Common myeloid progenitor, CD34-positive (primary cell): ENCODE data around the gene C2CD3.
"Not testable (repeated sequence)": the region's sequence is repeated elsewhere in the genome, so short reads cannot be mapped to it uniquely, and the experiment has no call there.

ENCODE experiments used
- CTCF ChIA-PET: fragments of 350-600 bp; sonication (Branson Sonifier 250); formaldehyde crosslinking; loops from one replicate; lab custom pipeline; 2021; ENCODE audit warnings: antibody characterized with exemption; lab: Charles Lee
- POLR2A ChIA-PET: fragments of 350-600 bp; sonication (Branson Sonifier 250); formaldehyde crosslinking; loops from one replicate; lab custom pipeline; 2021; ENCODE audit warnings: antibody characterized with exemption; lab: Charles Lee
- DNase-seq, 3 donors: peaks; one replicate each; pipeline versions ENCODE4 v3.0.0 to v3.0.0-alpha.2; 2013
- H3K27ac ChIP-seq, 2 experiments: 1 replicate in 1 of 2; 2 replicates in 1 of 2; pipeline ENCODE4 v1.7.0; 2013; ENCODE audit warnings: inconsistent platforms in 2 of 2, low read length in 2 of 2, mild to moderate bottlenecking in 2 of 2, low read depth in 1 of 2, moderate library complexity in 1 of 2; ENCODE audit not compliant: severe bottlenecking in 2 of 2, insufficient read depth in 1 of 2, poor library complexity in 1 of 2
- H3K27me3 ChIP-seq, 5 experiments: replicated peaks in 2 of 5; 1 replicate in 3 of 5; 2 replicates in 2 of 5; pipeline versions ENCODE4 v1.6.1 to v1.7.0; 2013; ENCODE audit warnings: low read length in 4 of 5, mild to moderate bottlenecking in 2 of 5, moderate library complexity in 2 of 5, inconsistent platforms in 1 of 5; ENCODE audit not compliant: insufficient read depth in 5 of 5, control insufficient read depth in 4 of 5
- H3K36me3 ChIP-seq, 4 experiments: 1 replicate in 2 of 4; 2 replicates in 2 of 4; pipeline versions ENCODE4 v1.6.1 to v1.7.0; 2013; ENCODE audit warnings: low read length in 3 of 4, control low read depth in 1 of 4, mild to moderate bottlenecking in 1 of 4; ENCODE audit not compliant: control insufficient read depth in 4 of 4, insufficient read depth in 4 of 4
- H3K4me1 ChIP-seq, 4 experiments: 1 replicate in 3 of 4; 2 replicates in 1 of 4; pipeline versions ENCODE4 v1.6.1 to v1.7.1; 2013; ENCODE audit warnings: low read length in 3 of 4, mild to moderate bottlenecking in 3 of 4, control low read depth in 1 of 4, inconsistent platforms in 1 of 4, moderate library complexity in 1 of 4; ENCODE audit not compliant: control insufficient read depth in 4 of 4, insufficient read depth in 4 of 4; ENCODE audit errors: control extremely low read depth in 1 of 4
- H3K4me3 ChIP-seq, 7 experiments: 1 replicate in 4 of 7; 2 replicates in 3 of 7; pipeline versions ENCODE4 v1.5.1 to v1.7.0; 2013; ENCODE audit warnings: mild to moderate bottlenecking in 7 of 7, low read length in 6 of 7, moderate library complexity in 6 of 7, inconsistent platforms in 2 of 7, low read depth in 2 of 7, control low read depth in 1 of 7; ENCODE audit not compliant: insufficient read depth in 4 of 7, control insufficient read depth in 1 of 7; ENCODE audit errors: extremely low read depth in 1 of 7
- H3K9me3 ChIP-seq, 5 experiments: 1 replicate in 4 of 5; 2 replicates in 1 of 5; pipeline versions ENCODE4 v1.6.1 to v1.7.1; 2013; ENCODE audit warnings: low read length in 4 of 5, mild to moderate bottlenecking in 2 of 5, inconsistent platforms in 1 of 5, low read depth in 1 of 5, moderate library complexity in 1 of 5; ENCODE audit not compliant: control insufficient read depth in 4 of 5, insufficient read depth in 2 of 5; ENCODE audit errors: control extremely low read depth in 1 of 5
- WGBS: methylation state at CpG from one replicate; pipeline ENCODE4 v1.1.5; 2013; ENCODE audit not compliant: insufficient coverage; 5-methylcytosine and 5-hydroxymethylcytosine counted together

Gene C2CD3

DNA sequence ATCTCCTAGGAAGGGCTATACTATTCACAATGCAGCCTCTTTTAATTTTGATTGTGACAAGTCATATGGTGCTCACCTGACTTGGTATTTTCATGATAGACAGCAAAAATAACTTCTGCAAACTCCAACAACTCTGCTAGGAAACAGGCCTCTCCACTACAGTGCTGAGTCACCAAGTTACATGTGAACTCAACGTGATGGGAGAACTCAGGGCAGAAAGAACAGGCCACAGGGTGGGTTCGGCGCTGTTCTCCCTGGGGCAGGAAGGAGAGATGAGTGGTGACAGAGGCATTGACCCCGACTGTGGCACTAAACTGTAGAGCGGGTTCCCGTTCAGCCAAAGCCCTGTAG is 85.3 kb downstream of the C2CD3 start:
- H3K4me1 ChIP-seq = peaks cover 4 to 20% (median 9%) of the 10 kb centered on the region in 4 experiments
- no peaks in the 10 kb centered on the region for H3K27me3 ChIP-seq
- no peak overlapping the region for H3K4me3 ChIP-seq
- WGBS = 0% methylated on average over 3 of the region's 6 CpGs
- H3K9me3 ChIP-seq = no peaks in the 10 kb centered on the region
- peak; percentile 45 to 88 (median 83) for DNase-seq
- ChIA-PET POLR2A (no interaction called here), CTCF (interaction anchor here (1.5 kb wide), 1 partner anchor 122 kb away, joined by 4 read pairs; no protein-coding TSS in a partner anchor)
- peak overlapping the region in 1 of 2 experiments; percentile 45 for H3K27ac ChIP-seq
- H3K36me3 ChIP-seq = peaks cover 15 to 26% (median 21%) of the 10 kb centered on the region in 4 experiments

DNA sequence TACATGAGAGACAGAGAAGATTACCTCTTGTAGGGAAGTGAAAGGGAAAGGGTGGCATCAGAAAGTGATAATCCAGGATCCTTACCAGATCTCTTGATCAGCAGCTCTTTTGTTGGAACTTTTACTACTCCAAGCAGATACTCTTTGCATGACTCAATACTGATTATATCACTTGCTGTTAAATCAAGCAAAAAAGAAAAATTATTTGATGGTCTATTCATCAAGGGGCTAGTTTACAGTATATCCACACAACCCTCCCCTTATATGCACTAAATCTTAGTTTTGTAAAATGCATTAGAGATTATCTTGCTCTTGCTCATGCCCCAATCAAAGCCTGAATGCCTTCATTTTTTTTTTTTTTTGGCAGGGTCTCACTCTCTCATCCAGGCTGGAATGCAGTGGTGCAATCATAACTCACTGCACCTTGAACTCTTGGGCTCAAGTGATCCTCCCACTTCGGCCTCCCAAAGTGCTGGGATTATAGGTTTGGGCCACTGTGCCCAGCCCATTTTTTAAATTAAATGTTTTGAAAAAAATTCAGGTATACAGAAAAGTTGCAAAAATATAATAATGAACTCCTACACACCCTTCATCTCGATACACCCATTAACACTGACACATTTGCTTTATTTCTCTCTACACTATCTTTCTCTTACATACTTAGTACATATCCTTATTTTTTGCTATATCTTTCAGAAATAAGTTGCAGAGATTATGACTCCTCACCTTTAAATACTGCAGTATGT is 85.8 kb downstream of the C2CD3 start:
- Histone ChIP-seq H3K9me3 (no peaks in the 10 kb centered on the region), H3K4me1 (peaks cover 4 to 20% (median 9%) of the 10 kb centered on the region in 4 experiments), H3K27ac (no peak overlapping the region), H3K27me3 (no peaks in the 10 kb centered on the region), H3K4me3 (no peak overlapping the region), H3K36me3 (peaks cover 14 to 22% (median 18%) of the 10 kb centered on the region in 4 experiments)
- WGBS = no CpG with 5 or more reads among the region's 2 CpGs
- ChIA-PET POLR2A (no interaction called here), CTCF (no interaction called here)
- no peak for DNase-seq

GRCh38 chr11:74083927-74084326 is 86.9 kb downstream of the C2CD3 start:
- H3K4me1 ChIP-seq = peaks cover 4 to 20% (median 9%) of the 10 kb centered on the region in 4 experiments
- no CpG with 5 or more reads among the region's 4 CpGs for WGBS
- H3K9me3 ChIP-seq, H3K4me3 ChIP-seq, CTCF ChIA-PET, DNase-seq, H3K27me3 ChIP-seq, H3K27ac ChIP-seq: not testable (repeated sequence)
- peaks cover 11 to 15% (median 14%) of the 10 kb centered on the region in 4 experiments for H3K36me3 ChIP-seq
- POLR2A ChIA-PET = interaction anchor here (0.6 kb wide), 1 partner anchor 201 kb away, joined by 3 read pairs; no protein-coding TSS in a partner anchor

DNA sequence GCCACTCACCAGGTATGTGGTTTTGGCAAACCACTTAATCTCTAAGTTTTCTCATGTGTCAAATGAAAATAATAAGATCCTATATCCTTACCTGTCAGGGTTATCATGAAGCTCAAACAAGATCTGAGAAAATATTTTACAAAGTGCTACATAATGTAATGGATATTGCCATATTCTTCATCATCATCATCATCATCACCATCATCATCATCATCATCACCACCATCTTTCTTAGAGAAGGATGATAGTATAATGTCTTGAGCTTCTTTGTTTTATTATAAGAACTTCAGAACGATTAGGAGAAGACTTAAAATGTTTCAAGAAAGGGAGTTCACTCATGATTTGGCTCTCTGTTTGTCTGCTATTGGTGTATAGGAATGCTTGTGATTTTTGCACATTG is 89.4 kb downstream of the C2CD3 start:
- ChIA-PET POLR2A (interaction anchor here (0.6 kb wide), 1 partner anchor 33 kb away, joined by 5 read pairs; no protein-coding TSS in a partner anchor), CTCF (interaction anchor here (1.4 kb wide), 1 partner anchor 118 kb away, joined by 3 read pairs; no protein-coding TSS in a partner anchor)
- H3K4me1 ChIP-seq = peaks cover 4 to 17% (median 9%) of the 10 kb centered on the region in 4 experiments
- H3K9me3 ChIP-seq = no peaks in the 10 kb centered on the region
- no peak for DNase-seq
- H3K36me3 ChIP-seq = peaks cover 8 to 26% (median 14%) of the 10 kb centered on the region in 4 experiments
- no CpG with 5 or more reads among the region's 1 CpG for WGBS
- H3K27me3 ChIP-seq = no peaks in the 10 kb centered on the region
- H3K27ac ChIP-seq = no peak overlapping the region
- no peak overlapping the region for H3K4me3 ChIP-seq

DNA sequence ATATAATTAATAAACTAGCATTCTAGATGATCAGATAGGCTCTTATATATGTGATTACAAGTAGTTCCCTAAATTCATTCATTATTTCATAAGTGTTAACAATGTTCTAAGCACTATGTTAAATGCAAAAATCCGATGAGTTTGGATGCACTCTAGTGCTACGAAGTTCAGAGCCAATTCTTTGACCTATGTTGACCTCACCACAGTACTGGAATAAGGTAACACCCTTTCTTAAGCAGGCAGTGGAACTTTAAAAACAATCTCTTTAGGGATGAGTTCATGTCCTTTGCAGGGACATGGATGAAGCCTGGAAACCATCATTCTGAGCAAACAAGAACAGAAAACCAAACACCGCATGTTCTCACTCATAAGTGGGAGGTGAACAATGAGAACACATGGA is 93.6 kb downstream of the C2CD3 start:
- ChIA-PET POLR2A (no interaction called here), CTCF (no interaction called here)
- WGBS = 94% methylated on average over 2 of the region's 3 CpGs
- Histone ChIP-seq H3K27me3 (no peaks in the 10 kb centered on the region), H3K27ac (no peak overlapping the region), H3K9me3 (no peaks in the 10 kb centered on the region), H3K36me3 (peaks cover 18 to 49% (median 30%) of the 10 kb centered on the region in 4 experiments), H3K4me3 (no peak overlapping the region), H3K4me1 (no peaks in the 10 kb centered on the region)
- DNase-seq = no peak

- DNase-seq = no peak
- no peaks in the 10 kb centered on the region for H3K27me3 ChIP-seq
- CTCF ChIA-PET = no interaction called here
- H3K9me3 ChIP-seq = no peaks in the 10 kb centered on the region
- no peak overlapping the region for H3K4me3 ChIP-seq
- WGBS = 100% methylated on average over 1 of the region's 1 CpG
- POLR2A ChIA-PET = no interaction called here
- peaks cover 28 to 55% (median 42%) of the 10 kb centered on the region in 4 experiments for H3K36me3 ChIP-seq
- no peak overlapping the region for H3K27ac ChIP-seq
- no peaks in the 10 kb centered on the region for H3K4me1 ChIP-seq
Observed at GRCh38 chr11:74072721-74073120, 98.1 kb downstream of the C2CD3 start.

DNA sequence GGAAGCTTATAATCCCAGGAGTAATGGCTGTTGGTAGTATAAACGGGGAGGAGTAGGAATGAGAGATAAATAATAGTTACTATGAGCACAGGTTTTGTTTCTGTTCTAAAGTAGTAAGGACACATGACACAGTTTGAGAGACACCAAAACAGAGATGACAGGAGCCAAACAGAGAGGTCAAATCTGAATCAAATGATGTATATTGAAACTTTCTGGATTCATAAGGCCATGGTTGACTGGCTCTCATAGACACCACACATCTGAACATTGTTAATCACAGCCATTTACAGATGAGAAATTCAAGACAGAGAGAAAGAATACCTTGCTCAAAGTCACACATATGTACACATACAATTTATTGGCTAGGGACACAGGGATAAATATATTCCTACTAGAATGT is 98.5 kb downstream of the C2CD3 start:
- Histone ChIP-seq H3K36me3 (peaks cover 30 to 54% (median 42%) of the 10 kb centered on the region in 4 experiments), H3K9me3 (no peaks in the 10 kb centered on the region), H3K27ac (no peak overlapping the region), H3K4me3 (no peak overlapping the region), H3K27me3 (no peaks in the 10 kb centered on the region), H3K4me1 (no peaks in the 10 kb centered on the region)
- no peak for DNase-seq
- ChIA-PET CTCF (no interaction called here), POLR2A (no interaction called here)
- WGBS = 100% methylated on average over 1 of the region's 1 CpG
